Astrocyte (in vitro differentiated cells and primary cell): ENCODE results near the gene SCYL1. TPM values are rescaled to one million over a fixed set of nuclear protein-coding genes. Genes with fewer than 3 reads are reported as not detected.
A peak's percentile ranks its signal among the peaks of the same experiment; 100 is the strongest.
"Not testable (repeated sequence)": the region's sequence is repeated elsewhere in the genome, so short reads cannot be mapped to it uniquely, and the experiment has no call there.

ENCODE experiments used
- DNase-seq: peaks from one replicate; pipeline ENCODE4 v3.0.0-alpha.2; 2010; ENCODE audit warnings: low read depth
- FAIRE-seq: peaks from 2 replicates; lab custom pipeline; 2011; peaks lifted over from hg19 to GRCh38; lab: Jason Lieb, UNC
- H2AFZ ChIP-seq: 2 replicates; pipeline ENCODE4 v1.6.0; 2012; ENCODE audit warnings: low read depth, low read length, inconsistent platforms
- H3K27ac ChIP-seq: 2 replicates; pipeline ENCODE4 v1.5.1; 2011; ENCODE audit warnings: low read depth, low read length, inconsistent platforms
- H3K27me3 ChIP-seq: 2 replicates; pipeline ENCODE4 v1.6.0; 2011; ENCODE audit warnings: low read length, inconsistent platforms; ENCODE audit not compliant: insufficient read depth
- H3K36me3 ChIP-seq: 2 replicates; pipeline ENCODE4 v1.5.1; 2011; ENCODE audit warnings: low read length, inconsistent platforms; ENCODE audit not compliant: insufficient read depth
- H3K4me1 ChIP-seq: 2 replicates; pipeline ENCODE4 v1.5.1; 2011; ENCODE audit warnings: low read length, inconsistent platforms; ENCODE audit not compliant: insufficient read depth
- H3K4me2 ChIP-seq: 2 replicates; pipeline ENCODE4 v1.6.0; 2012; ENCODE audit warnings: low read length, inconsistent platforms
- H3K4me3 ChIP-seq: 2 replicates; pipeline ENCODE4 v1.5.1; 2011; ENCODE audit warnings: low read depth, mild to moderate bottlenecking, low read length, inconsistent platforms; ENCODE audit not compliant: insufficient read depth
- H3K79me2 ChIP-seq: 2 replicates; pipeline ENCODE4 v1.6.0; 2012; ENCODE audit warnings: mild to moderate bottlenecking, low read length, inconsistent platforms; ENCODE audit not compliant: insufficient read depth
- H3K9ac ChIP-seq: 2 replicates; pipeline ENCODE4 v1.6.0; 2012; ENCODE audit warnings: mild to moderate bottlenecking, low read length, inconsistent platforms
- H3K9me3 ChIP-seq: 2 replicates; pipeline ENCODE4 v1.5.1; 2012; ENCODE audit warnings: low read depth, mild to moderate bottlenecking, low read length, inconsistent platforms; ENCODE audit not compliant: insufficient read depth
- H4K20me1 ChIP-seq: 2 replicates; pipeline ENCODE4 v1.6.0; 2012; ENCODE audit warnings: low read length, inconsistent platforms; ENCODE audit not compliant: insufficient read depth
- H3K27ac Mint-ChIP-seq: one replicate; pipeline ENCODE4 v1.8.0; 2021; ENCODE audit warnings: mild to moderate bottlenecking, mixed read lengths; ENCODE audit not compliant: unreplicated experiment
- H3K27me3 Mint-ChIP-seq: one replicate; pipeline ENCODE4 v1.8.0; 2021; ENCODE audit warnings: low read depth, mixed read lengths; ENCODE audit not compliant: unreplicated experiment
- H3K36me3 Mint-ChIP-seq: one replicate; pipeline ENCODE4 v1.8.0; 2021; ENCODE audit warnings: low read depth, mixed read lengths; ENCODE audit not compliant: unreplicated experiment
- H3K4me1 Mint-ChIP-seq: one replicate; pipeline ENCODE4 v1.8.0; 2021; ENCODE audit warnings: low read depth, mixed read lengths; ENCODE audit not compliant: unreplicated experiment
- H3K4me3 Mint-ChIP-seq: one replicate; pipeline ENCODE4 v1.8.0; 2021; ENCODE audit warnings: mild to moderate bottlenecking, moderate library complexity, mixed read lengths; ENCODE audit not compliant: unreplicated experiment
- H3K9me3 Mint-ChIP-seq: one replicate; pipeline ENCODE4 v1.8.0; 2021; ENCODE audit warnings: mild to moderate bottlenecking, mixed read lengths; ENCODE audit not compliant: unreplicated experiment
- CTCF ChIP-seq: IDR thresholded peaks from 2 replicates; pipeline ENCODE4 v1.5.1; 2011; ENCODE audit warnings: low read depth, mild to moderate bottlenecking, inconsistent platforms, low read length, moderate library complexity; ENCODE audit not compliant: insufficient read depth
- EZH2 ChIP-seq: IDR thresholded peaks from 2 replicates; pipeline ENCODE4 v1.6.1; 2012; ENCODE audit warnings: mild to moderate bottlenecking, low read length, inconsistent platforms; ENCODE audit not compliant: insufficient read depth
- total RNA-seq: library from RNA; stranded (reverse); gene quantifications from 2 replicates; pipeline ENCODE4 v1.2.1, GENCODE V29; 2021

The SCYL1 gene
- total RNA-seq, 1 donor from 2014 or later, result 106 TPM

- peak overlapping the region; percentile 100 for H3K9ac ChIP-seq
- no peak for TF ChIP-seq EZH2
- no peak for TF ChIP-seq CTCF
- H3K79me2 ChIP-seq, result peaks cover 58% of the 10 kb centered on the region
- H3K4me1 Mint-ChIP-seq, result no peaks in the 10 kb centered on the region
- no peaks in the 10 kb centered on the region for H3K4me1 ChIP-seq
- DNase-seq (no peak), FAIRE-seq (no peak)
- H2AFZ ChIP-seq, result no peak overlapping the region
- H4K20me1 ChIP-seq, result peaks cover 60% of the 10 kb centered on the region
- no peaks in the 10 kb centered on the region for H3K27me3 Mint-ChIP-seq
- peak overlapping the region; percentile 84 for H3K4me2 ChIP-seq
- peaks cover 2% of the 10 kb centered on the region for H3K9me3 Mint-ChIP-seq
- peak overlapping the region; percentile 100 for H3K4me3 ChIP-seq
- no peak overlapping the region for H3K4me3 Mint-ChIP-seq
- H3K36me3 ChIP-seq, result peaks cover 51% of the 10 kb centered on the region
- peak overlapping the region; percentile 93 for H3K27ac Mint-ChIP-seq
- H3K27ac ChIP-seq, result peak overlapping the region; percentile 96
- H3K36me3 Mint-ChIP-seq, result peaks cover 28% of the 10 kb centered on the region
- H3K9me3 ChIP-seq, result no peaks in the 10 kb centered on the region
- H3K27me3 ChIP-seq, result no peaks in the 10 kb centered on the region
These were observed 18.6 kb upstream of the SCYL1 start for GRCh38 chr11:65506290-65506771.

- Histone ChIP-seq H3K79me2 (peaks cover 52% of the 10 kb centered on the region), H3K4me3 (peak overlapping the region; percentile 100), H3K9ac (peak overlapping the region; percentile 100), H3K4me1 (no peaks in the 10 kb centered on the region), H4K20me1 (peaks cover 54% of the 10 kb centered on the region), H3K4me2 (peak overlapping the region; percentile 84), H3K27me3 (no peaks in the 10 kb centered on the region), H3K27ac (peak overlapping the region; percentile 96), H2AFZ (no peak overlapping the region), H3K9me3 (no peaks in the 10 kb centered on the region), H3K36me3 (peaks cover 45% of the 10 kb centered on the region)
- peak overlapping the region; percentile 93 for H3K27ac Mint-ChIP-seq
- DNase-seq (peak; percentile 61), FAIRE-seq (no peak)
- H3K9me3 Mint-ChIP-seq, result peaks cover 2% of the 10 kb centered on the region
- no peaks in the 10 kb centered on the region for H3K27me3 Mint-ChIP-seq
- no peak overlapping the region for H3K4me3 Mint-ChIP-seq
- H3K4me1 Mint-ChIP-seq, result no peaks in the 10 kb centered on the region
- TF ChIP-seq CTCF, result no peak
- H3K36me3 Mint-ChIP-seq, result peaks cover 28% of the 10 kb centered on the region
These were observed 17.9 kb upstream of the SCYL1 start for GRCh38 chr11:65506772-65507505.

- not testable (repeated sequence) for H3K4me1 Mint-ChIP-seq, H2AFZ ChIP-seq, H3K4me1 ChIP-seq, H3K27ac Mint-ChIP-seq, H3K4me3 ChIP-seq, DNase-seq, H3K9ac ChIP-seq, H3K9me3 ChIP-seq, FAIRE-seq, H3K27me3 ChIP-seq, H3K27me3 Mint-ChIP-seq, H3K4me3 Mint-ChIP-seq, H3K79me2 ChIP-seq, H3K9me3 Mint-ChIP-seq, H3K36me3 ChIP-seq, H3K4me2 ChIP-seq, H4K20me1 ChIP-seq, H3K36me3 Mint-ChIP-seq, H3K27ac ChIP-seq
These were observed 12.6 kb upstream of the SCYL1 start for GRCh38 chr11:65512311-65512710.
